HepG2 (cell line): ENCODE data around the gene UTP3. TPM values are rescaled to one million over a fixed set of nuclear protein-coding genes. Genes with fewer than 3 reads are reported as not detected.
A peak's percentile ranks its signal among the peaks of the same experiment; 100 is the strongest.

ENCODE experiments used
- AKAP8 ChIP-seq: sonication (generic); formaldehyde crosslinking; IDR thresholded peaks from 2 replicates; pipeline ENCODE4 v1.5.1; 2020; ENCODE audit warnings: mild to moderate bottlenecking, missing genetic modification reagents
- E2F5 ChIP-seq: sonication (generic); formaldehyde crosslinking; conservative IDR thresholded peaks from 2 replicates; pipeline ENCODE4 v1.4.0; 2020; ENCODE audit warnings: missing genetic modification reagents
- FOXC1 ChIP-seq: sonication (generic); formaldehyde crosslinking; IDR thresholded peaks from 2 replicates; pipeline ENCODE4 v1.8.0; 2022; ENCODE audit warnings: mild to moderate bottlenecking, missing genetic modification reagents, borderline replicate concordance
- FOXJ3 ChIP-seq: sonication (generic); formaldehyde crosslinking; IDR thresholded peaks from 2 replicates; pipeline ENCODE4 v1.4.0; 2020; ENCODE audit warnings: missing genetic modification reagents, mild to moderate bottlenecking, borderline replicate concordance
- GABPA ChIP-seq, 2 experiments: IDR thresholded peaks; 2 replicates each; pipeline ENCODE4 v1.6.1; 2011 to 2016; ENCODE audit warnings: low read depth in 2 of 2, low read length in 1 of 2, missing biosample characterization in 1 of 2, missing genetic modification characterization in 1 of 2
- RFX5 ChIP-seq: IDR thresholded peaks from 2 replicates; pipeline ENCODE4 v1.6.1; 2011; ENCODE audit warnings: low read depth, low read length, improper control_type of control experiment
- RNF219 ChIP-seq: sonication (generic); formaldehyde crosslinking; IDR thresholded peaks from 2 replicates; pipeline ENCODE4 v1.5.0; 2020; ENCODE audit warnings: mild to moderate bottlenecking, missing genetic modification reagents
- SATB2 ChIP-seq: sonication (generic); formaldehyde crosslinking; IDR thresholded peaks from 2 replicates; pipeline ENCODE4 v1.5.0; 2020; ENCODE audit warnings: missing genetic modification reagents
- SRSF4 ChIP-seq: fragments of 200-400 bp; formaldehyde crosslinking; IDR thresholded peaks from one replicate; pipeline ENCODE4 v1.6.1; 2018; ENCODE audit warnings: mild to moderate bottlenecking, low read depth, low read length, moderate library complexity; ENCODE audit not compliant: poor library complexity, severe bottlenecking
- TCF7L2 ChIP-seq: IDR thresholded peaks from 2 replicates; pipeline ENCODE4 v1.6.1; 2011; ENCODE audit warnings: mild to moderate bottlenecking, low read depth, low read length, moderate library complexity
- TRIM24 ChIP-seq: sonication (generic); formaldehyde crosslinking; IDR thresholded peaks from 2 replicates; pipeline ENCODE4 v1.8.0; 2022; ENCODE audit warnings: mild to moderate bottlenecking, missing genetic modification reagents
- ZFP82 ChIP-seq: sonication (generic); formaldehyde crosslinking; IDR thresholded peaks from 2 replicates; pipeline ENCODE4 v1.5.1; 2020; ENCODE audit warnings: mild to moderate bottlenecking, missing genetic modification reagents, borderline replicate concordance
- ZNF17 ChIP-seq: sonication (generic); formaldehyde crosslinking; IDR thresholded peaks from 2 replicates; pipeline ENCODE4 v1.5.0; 2020; ENCODE audit warnings: mild to moderate bottlenecking, missing genetic modification reagents
- ZNF337 ChIP-seq: sonication (generic); formaldehyde crosslinking; IDR thresholded peaks from 2 replicates; pipeline ENCODE4 v1.5.1; 2020; ENCODE audit warnings: missing genetic modification reagents, low read depth, mild to moderate bottlenecking, borderline replicate concordance
- ZNF556 ChIP-seq: sonication (generic); formaldehyde crosslinking; IDR thresholded peaks from 2 replicates; pipeline ENCODE4 v1.4.0; 2020; ENCODE audit warnings: mild to moderate bottlenecking, missing genetic modification reagents, borderline replicate concordance
- polyA plus RNA-seq, 8 experiments: library from polyadenylated mRNA; depleted of rRNA in 3 of 8; stranded (reverse) in 7 of 8; unstranded in 1 of 8; fragments of >200 nt; fragmentation: Illumina TruSeq in 4 of 8; extraction: Trizol in 4 of 8; gene quantifications; 2 replicates each; pipeline versions ENCODE4 v1.2.1 to v1.2.3, GENCODE V29; 2011 to 2016; ENCODE audit warnings: low read depth in 4 of 8, missing spikeins in 1 of 8, mixed read lengths in 1 of 8; ENCODE audit not compliant: insufficient read depth in 1 of 8
- total RNA-seq, 5 experiments: library from RNA; depleted of rRNA; stranded (reverse); fragments of >200 nt; fragmentation: Illumina TruSeq; extraction: Trizol; gene quantifications; 2 replicates each; pipeline ENCODE4 v1.2.3, GENCODE V29; 2016; ENCODE audit warnings: low read depth in 1 of 5
- TF ChIP-seq, protein P1 (sequence below): IDR thresholded peaks from 2 replicates; pipeline ENCODE4 v1.6.1; 2016; ENCODE audit warnings: mild to moderate bottlenecking
- TF ChIP-seq, protein P2 (sequence below): sonication (generic); formaldehyde crosslinking; IDR thresholded peaks from 2 replicates; pipeline ENCODE4 v1.8.1; 2022; ENCODE audit warnings: low read depth, mild to moderate bottlenecking, missing genetic modification reagents
- TF ChIP-seq, protein P3 (sequence below): sonication (generic); formaldehyde crosslinking; conservative IDR thresholded peaks from 2 replicates; pipeline ENCODE4 v1.8.0; 2022; ENCODE audit warnings: low read depth, missing genetic modification reagents

Gene UTP3
- total and polyA plus RNA-seq, 2 of the 13 experiments (the other 11 are each of a cell fraction or from before 2014, with no cell fraction given): 6.9 to 19.5 TPM

- TF ChIP-seq FOXC1 (CRISPR knock-in tag): peak; percentile 78; the same call in 1 of the 2 replicates
- TF ChIP-seq RFX5: no peak
- TF ChIP-seq, protein P1, sequence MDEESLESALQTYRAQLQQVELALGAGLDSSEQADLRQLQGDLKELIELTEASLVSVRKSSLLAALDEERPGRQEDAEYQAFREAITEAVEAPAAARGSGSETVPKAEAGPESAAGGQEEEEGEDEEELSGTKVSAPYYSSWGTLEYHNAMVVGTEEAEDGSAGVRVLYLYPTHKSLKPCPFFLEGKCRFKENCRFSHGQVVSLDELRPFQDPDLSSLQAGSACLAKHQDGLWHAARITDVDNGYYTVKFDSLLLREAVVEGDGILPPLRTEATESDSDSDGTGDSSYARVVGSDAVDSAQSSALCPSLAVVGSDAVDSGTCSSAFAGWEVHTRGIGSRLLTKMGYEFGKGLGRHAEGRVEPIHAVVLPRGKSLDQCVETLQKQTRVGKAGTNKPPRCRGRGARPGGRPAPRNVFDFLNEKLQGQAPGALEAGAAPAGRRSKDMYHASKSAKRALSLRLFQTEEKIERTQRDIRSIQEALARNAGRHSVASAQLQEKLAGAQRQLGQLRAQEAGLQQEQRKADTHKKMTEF (CRISPR knock-in tag): peak; percentile 98
- TF ChIP-seq, protein P2, sequence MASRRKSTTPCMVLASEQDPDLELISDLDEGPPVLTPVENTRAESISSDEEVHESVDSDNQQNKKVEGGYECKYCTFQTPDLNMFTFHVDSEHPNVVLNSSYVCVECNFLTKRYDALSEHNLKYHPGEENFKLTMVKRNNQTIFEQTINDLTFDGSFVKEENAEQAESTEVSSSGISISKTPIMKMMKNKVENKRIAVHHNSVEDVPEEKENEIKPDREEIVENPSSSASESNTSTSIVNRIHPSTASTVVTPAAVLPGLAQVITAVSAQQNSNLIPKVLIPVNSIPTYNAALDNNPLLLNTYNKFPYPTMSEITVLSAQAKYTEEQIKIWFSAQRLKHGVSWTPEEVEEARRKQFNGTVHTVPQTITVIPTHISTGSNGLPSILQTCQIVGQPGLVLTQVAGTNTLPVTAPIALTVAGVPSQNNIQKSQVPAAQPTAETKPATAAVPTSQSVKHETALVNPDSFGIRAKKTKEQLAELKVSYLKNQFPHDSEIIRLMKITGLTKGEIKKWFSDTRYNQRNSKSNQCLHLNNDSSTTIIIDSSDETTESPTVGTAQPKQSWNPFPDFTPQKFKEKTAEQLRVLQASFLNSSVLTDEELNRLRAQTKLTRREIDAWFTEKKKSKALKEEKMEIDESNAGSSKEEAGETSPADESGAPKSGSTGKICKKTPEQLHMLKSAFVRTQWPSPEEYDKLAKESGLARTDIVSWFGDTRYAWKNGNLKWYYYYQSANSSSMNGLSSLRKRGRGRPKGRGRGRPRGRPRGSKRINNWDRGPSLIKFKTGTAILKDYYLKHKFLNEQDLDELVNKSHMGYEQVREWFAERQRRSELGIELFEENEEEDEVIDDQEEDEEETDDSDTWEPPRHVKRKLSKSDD: peak; percentile 54; the same call in 1 of the 2 replicates
- no peak for TF ChIP-seq TCF7L2
- TF ChIP-seq, protein P3, sequence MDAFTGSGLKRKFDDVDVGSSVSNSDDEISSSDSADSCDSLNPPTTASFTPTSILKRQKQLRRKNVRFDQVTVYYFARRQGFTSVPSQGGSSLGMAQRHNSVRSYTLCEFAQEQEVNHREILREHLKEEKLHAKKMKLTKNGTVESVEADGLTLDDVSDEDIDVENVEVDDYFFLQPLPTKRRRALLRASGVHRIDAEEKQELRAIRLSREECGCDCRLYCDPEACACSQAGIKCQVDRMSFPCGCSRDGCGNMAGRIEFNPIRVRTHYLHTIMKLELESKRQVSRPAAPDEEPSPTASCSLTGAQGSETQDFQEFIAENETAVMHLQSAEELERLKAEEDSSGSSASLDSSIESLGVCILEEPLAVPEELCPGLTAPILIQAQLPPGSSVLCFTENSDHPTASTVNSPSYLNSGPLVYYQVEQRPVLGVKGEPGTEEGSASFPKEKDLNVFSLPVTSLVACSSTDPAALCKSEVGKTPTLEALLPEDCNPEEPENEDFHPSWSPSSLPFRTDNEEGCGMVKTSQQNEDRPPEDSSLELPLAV (CRISPR knock-in tag): no peak
- peak; percentile 88; the same call in 1 of the 2 replicates for TF ChIP-seq RNF219 (CRISPR knock-in tag)
- no peak for TF ChIP-seq ZNF17 (CRISPR knock-in tag)
- no peak for TF ChIP-seq TRIM24 (CRISPR knock-in tag)
- TF ChIP-seq ZNF556 (CRISPR knock-in tag): peak; percentile 93
- no peak for TF ChIP-seq E2F5
- no peak for TF ChIP-seq SATB2 (CRISPR knock-in tag)
- peak; percentile 55; the same call in 1 of the 2 replicates for TF ChIP-seq ZNF337 (CRISPR knock-in tag)
- no peak for TF ChIP-seq SRSF4
- TF ChIP-seq GABPA (IDR thresholded peaks at IDR 0.05; ENCODE audit: low read depth, low read length): peak; percentile 95
- TF ChIP-seq GABPA (CRISPR knock-in tag; IDR thresholded peaks at IDR 0.05; ENCODE audit: low read depth): peak; percentile 98
- TF ChIP-seq FOXJ3 (CRISPR knock-in tag): peak; percentile 70; the same call in 1 of the 2 replicates
- no peak for TF ChIP-seq ZFP82 (CRISPR knock-in tag)
- TF ChIP-seq AKAP8 (CRISPR knock-in tag): no peak
Measured at GRCh38 chr4:70687821-70688794, at the start of gene UTP3 (continued).
